IMR-90 (cell line): ENCODE data around the gene TANGO6. TPM values are rescaled to one million over a fixed set of nuclear protein-coding genes. Genes with fewer than 3 reads are reported as not detected.

Experiments used
- ATAC-seq: fragments of 200-7000 bp; cut with Tn5 transposase; 2 replicates; pipeline ENCODE4 v1.9.1; 2020; ENCODE audit warnings: low read depth, mild to moderate bottlenecking, moderate library complexity
- BruUV-seq: library from RNA; stranded (reverse); fragments of 400-500 nt; replicated peaks from 2 replicates; lab custom pipeline; 2021; lab: Mats Ljungman, UMichigan
- CTCF ChIA-PET: fragments of 300-600 bp; formaldehyde crosslinking; extraction: SDS; loops from one replicate; lab custom pipeline; 2021; ENCODE audit warnings: antibody characterized with exemption; lab: Yijun Ruan, JAX
- POLR2A ChIA-PET: fragments of 300-600 bp; sonication (Branson Sonifier 250); formaldehyde crosslinking; loops from one replicate; lab custom pipeline; 2022; ENCODE audit warnings: antibody characterized with exemption; ENCODE audit not compliant: unreplicated experiment; lab: Charles Lee
- DNase-seq: peaks from one replicate; pipeline ENCODE4 v3.0.0; 2013
- H2AFZ ChIP-seq: replicated peaks from 2 replicates; pipeline ENCODE3; 2013; ENCODE audit warnings: low read length, mild to moderate bottlenecking; ENCODE audit not compliant: poor library complexity
- H2AK5ac ChIP-seq: 2 replicates; pipeline ENCODE4 v1.6.1; 2013; ENCODE audit warnings: low read depth, low read length, inconsistent platforms
- H2AK9ac ChIP-seq: replicated peaks from 2 replicates; pipeline ENCODE3; 2013; ENCODE audit warnings: mild to moderate bottlenecking, low read depth, low read length, moderate library complexity; ENCODE audit not compliant: poor library complexity
- H2BK120ac ChIP-seq: 2 replicates; pipeline ENCODE4 v1.6.1; 2013; ENCODE audit warnings: low read depth, low read length, inconsistent platforms
- H2BK15ac ChIP-seq: 3 replicates; pipeline ENCODE4 v1.6.1; 2013; ENCODE audit warnings: low read depth, low read length, inconsistent platforms
- H2BK20ac ChIP-seq: 2 replicates; pipeline ENCODE4 v1.6.1; 2013; ENCODE audit warnings: low read depth, mild to moderate bottlenecking, inconsistent platforms, low read length, moderate library complexity
- H2BK5ac ChIP-seq: 2 replicates; pipeline ENCODE4 v1.6.1; 2013; ENCODE audit warnings: mild to moderate bottlenecking, low read depth, low read length, inconsistent platforms; ENCODE audit not compliant: poor library complexity, severe bottlenecking
- H3K14ac ChIP-seq: replicated peaks from 2 replicates; pipeline ENCODE4 v1.6.1; 2013; ENCODE audit warnings: low read depth, low read length, inconsistent platforms
- H3K18ac ChIP-seq: 2 replicates; pipeline ENCODE4 v1.6.1; 2013; ENCODE audit warnings: low read depth, low read length, control low read depth
- H3K23ac ChIP-seq: 2 replicates; pipeline ENCODE4 v1.6.1; 2013; ENCODE audit warnings: low read depth, low read length, inconsistent platforms
- H3K27ac ChIP-seq: 2 replicates; pipeline ENCODE4 v1.5.1; 2013; ENCODE audit warnings: mild to moderate bottlenecking, control low read depth, low read length; ENCODE audit not compliant: insufficient read depth
- H3K27me3 ChIP-seq: 2 replicates; pipeline ENCODE4 v1.6.1; 2013; ENCODE audit warnings: low read length; ENCODE audit not compliant: control insufficient read depth, insufficient read depth
- H3K36me3 ChIP-seq: 2 replicates; pipeline ENCODE4 v1.6.1; 2013; ENCODE audit warnings: low read length, mixed read lengths; ENCODE audit not compliant: control insufficient read depth, insufficient read depth
- H3K4ac ChIP-seq: 2 replicates; pipeline ENCODE4 v1.6.1; 2013; ENCODE audit warnings: low read depth, low read length, inconsistent platforms
- H3K4me1 ChIP-seq: 2 replicates; pipeline ENCODE4 v1.6.1; 2013; ENCODE audit warnings: low read length, mixed read lengths; ENCODE audit not compliant: control insufficient read depth, insufficient read depth
- H3K4me2 ChIP-seq: 2 replicates; pipeline ENCODE4 v1.6.1; 2013; ENCODE audit warnings: low read depth, mild to moderate bottlenecking, control low read depth, low read length, moderate library complexity
- H3K4me3 ChIP-seq: 2 replicates; pipeline ENCODE4 v1.5.1; 2013; ENCODE audit warnings: low read depth, mild to moderate bottlenecking, control low read depth, low read length, moderate library complexity; ENCODE audit not compliant: insufficient read depth
- H3K56ac ChIP-seq: 2 replicates; pipeline ENCODE4 v1.6.1; 2013; ENCODE audit warnings: low read length, inconsistent platforms; ENCODE audit not compliant: insufficient read depth; ENCODE audit errors: extremely low read depth
- H3K79me1 ChIP-seq, 2 experiments: 2 replicates each; pipeline ENCODE4 v1.6.1; 2013; ENCODE audit warnings: low read length in 2 of 2, inconsistent platforms in 1 of 2, low read depth in 1 of 2
- H3K9ac ChIP-seq: 2 replicates; pipeline ENCODE4 v1.6.1; 2013; ENCODE audit warnings: low read depth, low read length, control low read depth
- H3K9me1 ChIP-seq: 2 replicates; pipeline ENCODE4 v1.6.1; 2013; ENCODE audit warnings: low read length, inconsistent platforms; ENCODE audit not compliant: insufficient read depth
- H3K9me3 ChIP-seq: 2 replicates; pipeline ENCODE4 v1.6.1; 2013; ENCODE audit warnings: low read length; ENCODE audit not compliant: control insufficient read depth, insufficient read depth
- H4K20me1 ChIP-seq: 2 replicates; pipeline ENCODE4 v1.6.1; 2013; ENCODE audit warnings: low read length, inconsistent platforms; ENCODE audit not compliant: insufficient read depth
- H4K5ac ChIP-seq: 2 replicates; pipeline ENCODE4 v1.6.1; 2013; ENCODE audit warnings: mild to moderate bottlenecking, low read depth, low read length, control low read depth
- H4K8ac ChIP-seq, 2 experiments: 2 replicates each; pipeline ENCODE4 v1.6.1; 2013; ENCODE audit warnings: low read depth in 2 of 2, low read length in 2 of 2, control low read depth in 1 of 2, inconsistent platforms in 1 of 2
- H4K91ac ChIP-seq: 2 replicates; pipeline ENCODE4 v1.6.1; 2013; ENCODE audit warnings: low read depth, low read length, inconsistent platforms; ENCODE audit not compliant: insufficient read depth
- BHLHE40 ChIP-seq: fragments of 150-350 bp; IDR thresholded peaks from 2 replicates; pipeline ENCODE4 v1.6.1; 2016; ENCODE audit warnings: mild to moderate bottlenecking, low read depth, low read length
- CEBPB ChIP-seq: IDR thresholded peaks from 2 replicates; pipeline ENCODE4 v1.6.1; 2012; ENCODE audit warnings: low read depth, low read length, improper control_type of control experiment
- CHD1 ChIP-seq: IDR thresholded peaks from 2 replicates; pipeline ENCODE4 v1.6.1; 2012; ENCODE audit warnings: low read depth, low read length, improper control_type of control experiment
- FOS ChIP-seq: fragments of 150-350 bp; IDR thresholded peaks from 2 replicates; pipeline ENCODE4 v1.6.1; 2016; ENCODE audit warnings: low read depth, low read length
- RAD21 ChIP-seq: IDR thresholded peaks from 2 replicates; pipeline ENCODE4 v1.6.1; 2012; ENCODE audit warnings: low read length, improper control_type of control experiment
- WGBS, 2 experiments: methylation state at CpG; one replicate each; pipeline versions ENCODE4 v1.1.5 to v1.1.7; 2013; ENCODE audit warnings: missing lambda C conversion rate in 2 of 2; ENCODE audit not compliant: insufficient read length in 1 of 2; ENCODE audit errors: extremely low coverage in 2 of 2; 5-methylcytosine and 5-hydroxymethylcytosine counted together
- dilution Hi-C: fragments of 300-500 bp; cut with HindIII; formaldehyde crosslinking; loops from one replicate; pipeline ENCODE4 v1.14.3; 2018; ENCODE audit warnings: low sequenced_read_pairs; ENCODE audit not compliant: unreplicated experiment
- in situ Hi-C: fragments of 300-500 bp; cut with MboI; formaldehyde crosslinking; loops from 3 replicates; pipeline ENCODE4 v1.14.3; 2019; ENCODE audit warnings: low sequenced_read_pairs, inconsistent platforms, mixed read lengths
- intact Hi-C: fragments of 100-400 bp; cut with micrococcal nuclease; formaldehyde crosslinking; loops from 2 replicates; pipeline ENCODE4 v1.10.0; 2022
- polyA plus RNA-seq, 3 experiments: library from polyadenylated mRNA; depleted of rRNA; stranded (reverse); fragments of >200 nt; gene quantifications; 2 replicates each; pipeline ENCODE4 v1.2.3, GENCODE V29; 2012; ENCODE audit warnings: low replicate concordance in 1 of 3
- total RNA-seq: library from RNA; depleted of rRNA; stranded (reverse); fragments of >200 nt; gene quantifications from 2 replicates; pipeline ENCODE4 v1.2.3, GENCODE V29; 2012

Gene TANGO6
- total and polyA plus RNA-seq, 2 of the 4 experiments (the other 2 are of a cell fraction) = 6.7 to 22.4 TPM

GRCh38 chr16:68936736-68937631 lies 93.7 kb downstream of the TANGO6 start:
- peaks cover 2% of the 10 kb centered on the region; the same call in 1 of the 2 replicates for H3K4me1 ChIP-seq
- no peak overlapping the region for H2AK5ac ChIP-seq
- no peak overlapping the region for H2AK9ac ChIP-seq
- POLR2A ChIA-PET = no interaction called here
- H2AFZ ChIP-seq = no peak overlapping the region
- H2BK20ac ChIP-seq = peak overlapping the region; percentile 40; the same call in 1 of the 2 replicates
- WGBS, 2 experiments = no CpG with 5 or more reads among the region's 2 CpGs
- no peak overlapping the region for H3K9ac ChIP-seq
- no peak overlapping the region for H3K4me3 ChIP-seq
- H3K9me1 ChIP-seq = peaks cover 4% of the 10 kb centered on the region; the same call in 1 of the 2 replicates
- in situ Hi-C loops (no loop called here), intact Hi-C loops (no loop called here), dilution Hi-C loops (no loop called here)
- peak overlapping the region; percentile 53; the same call in 1 of the 2 replicates for H2BK120ac ChIP-seq
- H3K9me3 ChIP-seq = no peaks in the 10 kb centered on the region
- no peak overlapping the region for H3K56ac ChIP-seq
- peak overlapping the region in 1 of 2 experiments; percentile 69; a peak in 2 of 4 replicates for H4K8ac ChIP-seq
- H3K36me3 ChIP-seq = peaks cover 5% of the 10 kb centered on the region
- CTCF ChIA-PET = no interaction called here
- H3K23ac ChIP-seq = no peak overlapping the region
- H2BK5ac ChIP-seq = peak overlapping the region; percentile 69
- H3K27ac ChIP-seq = peak overlapping the region; percentile 58; the same call in 1 of the 2 replicates
- no peaks in the 10 kb centered on the region for H3K27me3 ChIP-seq
- H3K14ac ChIP-seq = 0 out of 2 replicates have a peak overlapping the region, but pooled peaks have one; percentile 3
- H3K18ac ChIP-seq = peak overlapping the region; percentile 54
- BruUV-seq = no TSS peak
- no peak overlapping the region for H3K4me2 ChIP-seq
- H4K91ac ChIP-seq = 0 out of 2 replicates have a peak overlapping the region, but pooled peaks have one; percentile 8
- H4K20me1 ChIP-seq = no peaks in the 10 kb centered on the region
- TF ChIP-seq CHD1 = no peak
- TF ChIP-seq RAD21 = no peak
- TF ChIP-seq CEBPB = peak; percentile 48; the same call in 1 of the 2 replicates
- no peak for TF ChIP-seq BHLHE40
- no peak for TF ChIP-seq FOS
- ATAC-seq = peak; percentile 73
- peak overlapping the region; percentile 65; the same call in 1 of the 2 replicates for H3K4ac ChIP-seq
- no peaks in the 10 kb centered on the region for H3K79me1 ChIP-seq
- H2BK15ac ChIP-seq = no peak overlapping the region
- peak overlapping the region; percentile 26 for H4K5ac ChIP-seq
- peak; percentile 19 for DNase-seq
